Measurements from ENCODE around the gene CRB2. TPM values are rescaled to one million over a fixed set of nuclear protein-coding genes. Genes with fewer than 3 reads are reported as not detected.

The CRB2 gene
- total RNA-seq, 1 experiment from 2014 or later: not detected

DNA sequence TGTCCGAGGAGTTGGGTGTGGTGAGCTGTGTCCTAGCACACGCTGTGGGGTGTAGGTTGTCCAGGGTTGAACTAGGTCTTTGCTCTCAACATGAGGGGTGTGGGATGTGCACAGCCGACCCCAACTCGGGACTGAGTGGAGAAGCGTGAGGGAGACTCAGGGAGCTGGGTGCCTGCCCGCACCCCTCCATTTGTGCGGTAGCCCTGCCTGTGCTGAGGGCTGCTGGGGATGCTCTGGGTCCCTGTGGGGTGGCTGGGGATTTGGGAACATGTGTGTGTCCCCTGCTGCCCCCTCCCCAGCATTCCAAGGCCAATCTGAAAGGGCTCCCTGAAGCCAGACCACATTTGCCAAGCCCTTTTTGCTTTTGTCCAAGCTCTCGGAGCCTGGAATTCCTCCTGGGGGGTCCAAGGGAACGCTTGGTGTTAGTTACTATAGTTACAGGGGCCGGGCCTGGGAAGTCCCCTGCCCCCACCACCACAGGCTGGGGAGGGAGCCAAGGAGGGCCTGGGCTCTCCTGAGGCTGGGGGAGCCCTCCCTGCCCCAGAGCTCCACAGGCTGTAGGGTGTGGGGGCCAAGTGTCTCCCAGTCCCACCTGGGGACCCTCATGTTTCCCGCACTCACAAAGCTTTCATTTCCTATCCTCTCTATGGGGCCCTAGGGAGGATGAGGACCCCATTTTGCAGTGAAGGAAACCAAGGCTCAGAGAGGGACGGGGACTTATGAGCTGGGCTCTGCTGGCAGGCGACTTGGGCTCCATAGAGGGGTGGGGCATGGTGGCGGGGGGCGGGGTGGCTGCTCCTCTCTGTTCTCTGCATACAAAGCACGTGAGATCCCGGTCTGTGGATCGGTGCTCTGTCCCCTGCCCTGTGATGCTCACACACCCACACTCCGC, 1.1 kb downstream of the CRB2 start:
- in situ Hi-C loops (cut with HindIII; ENCODE audit: low pct_unique_long_range_greater_than_20kb, low sequenced_read_pairs): loop anchor here (25.0 kb wide), 1 partner anchor 245 kb away; no protein-coding TSS in a partner anchor
- no peak for DNase-seq (ENCODE audit: low read depth, low spot score)

GRCh38 chr9:123357743-123358059, 1.7 kb downstream of the CRB2 start:
- DNase-seq (ENCODE audit: low read depth, low spot score): no peak
- in situ Hi-C loops (cut with HindIII; ENCODE audit: low pct_unique_long_range_greater_than_20kb, low sequenced_read_pairs): loop anchor here (25.0 kb wide), 1 partner anchor 245 kb away; no protein-coding TSS in a partner anchor

GRCh38 chr9:123358181-123358905, 2.3 kb downstream of the CRB2 start:
- DNase-seq (ENCODE audit: low read depth, low spot score): no peak
- in situ Hi-C loops (cut with HindIII; ENCODE audit: low pct_unique_long_range_greater_than_20kb, low sequenced_read_pairs): loop anchor here (25.0 kb wide), 1 partner anchor 246 kb away; no protein-coding TSS in a partner anchor

GRCh38 chr9:123359106-123359505, 3.1 kb downstream of the CRB2 start:
- in situ Hi-C loops (cut with HindIII; ENCODE audit: low pct_unique_long_range_greater_than_20kb, low sequenced_read_pairs): loop anchor here (25.0 kb wide), 1 partner anchor 247 kb away; no protein-coding TSS in a partner anchor
- no peak for DNase-seq (ENCODE audit: low read depth, low spot score)

- in situ Hi-C loops (cut with HindIII; ENCODE audit: low pct_unique_long_range_greater_than_20kb, low sequenced_read_pairs): loop anchor here (25.0 kb wide), 1 partner anchor 247 kb away; no protein-coding TSS in a partner anchor
- no peak for DNase-seq (ENCODE audit: low read depth, low spot score)
Observed at GRCh38 chr9:123359546-123359945, 3.5 kb downstream of the CRB2 start.

DNA sequence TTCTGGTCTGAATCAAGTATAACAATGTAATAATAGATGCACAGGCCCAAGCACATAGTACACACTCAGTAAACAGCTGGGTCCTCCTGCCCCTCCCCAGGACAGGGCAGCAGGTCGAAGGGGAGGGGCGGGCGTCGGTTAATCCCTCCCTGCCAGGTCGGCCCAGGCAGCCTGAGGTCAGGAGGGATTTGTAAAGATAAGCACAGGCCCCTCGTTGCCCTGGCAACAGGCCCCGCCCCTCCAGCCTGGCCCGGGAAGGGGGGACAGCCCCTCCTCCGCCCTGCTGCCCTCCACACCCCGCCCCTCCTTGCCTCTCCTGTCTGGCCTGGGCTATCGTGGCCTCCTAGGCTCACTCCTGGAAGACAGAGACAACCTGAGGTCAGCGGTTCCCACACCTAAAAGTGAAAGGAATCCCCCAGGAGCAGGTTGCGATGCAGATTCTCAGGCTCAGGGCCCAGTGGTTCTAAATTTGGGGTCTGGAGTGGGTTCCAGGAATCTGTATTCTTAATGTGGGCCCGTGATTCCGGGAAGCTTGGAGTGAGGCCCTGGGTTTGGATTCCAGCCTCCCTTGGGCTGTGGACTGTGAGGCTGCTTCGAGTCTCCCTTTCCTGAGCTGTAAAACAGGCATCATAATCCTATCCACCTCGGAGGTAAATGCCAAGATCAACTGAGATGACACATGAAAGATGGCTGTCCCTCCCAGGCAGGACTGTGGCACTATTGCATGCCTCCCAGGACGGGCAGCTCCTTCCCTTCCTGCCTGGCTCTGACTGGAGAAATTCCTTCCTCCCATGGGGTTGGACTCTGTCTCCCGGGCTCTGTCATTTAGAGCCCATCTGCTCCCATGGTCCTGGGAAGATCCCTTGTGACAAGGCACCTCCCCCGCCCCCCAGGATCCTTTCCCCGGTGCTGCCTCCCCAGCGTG, 4.4 kb downstream of the CRB2 start:
- DNase-seq (ENCODE audit: low read depth, low spot score): peak; percentile 32
- in situ Hi-C loops (cut with HindIII; ENCODE audit: low pct_unique_long_range_greater_than_20kb, low sequenced_read_pairs): loop anchor here (25.0 kb wide), 1 partner anchor 248 kb away; no protein-coding TSS in a partner anchor

GRCh38 chr9:123361086-123361730, 5.2 kb downstream of the CRB2 start:
- in situ Hi-C loops (cut with HindIII; ENCODE audit: low pct_unique_long_range_greater_than_20kb, low sequenced_read_pairs): loop anchor here (25.0 kb wide), 1 partner anchor 249 kb away; no protein-coding TSS in a partner anchor
- no peak for DNase-seq (ENCODE audit: low read depth, low spot score)

GRCh38 chr9:123361731-123362510, 5.9 kb downstream of the CRB2 start:
- in situ Hi-C loops (cut with HindIII; ENCODE audit: low pct_unique_long_range_greater_than_20kb, low sequenced_read_pairs): loop anchor here (25.0 kb wide), 1 partner anchor 250 kb away; no protein-coding TSS in a partner anchor
- no peak for DNase-seq (ENCODE audit: low read depth, low spot score)

DNA sequence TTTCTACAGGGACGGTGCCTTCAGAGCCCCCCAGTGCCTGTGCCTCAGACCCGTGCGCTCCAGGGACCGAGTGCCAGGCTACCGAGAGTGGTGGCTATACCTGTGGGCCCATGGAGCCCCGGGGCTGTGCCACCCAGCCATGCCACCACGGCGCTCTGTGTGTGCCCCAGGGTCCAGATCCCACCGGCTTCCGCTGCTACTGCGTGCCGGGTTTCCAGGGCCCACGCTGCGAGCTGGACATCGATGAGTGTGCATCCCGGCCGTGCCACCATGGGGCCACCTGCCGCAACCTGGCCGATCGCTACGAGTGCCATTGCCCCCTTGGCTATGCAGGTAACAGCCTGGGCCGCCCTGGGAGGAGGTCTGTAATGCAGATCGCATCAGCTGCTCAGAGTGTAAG, 6.9 kb downstream of the CRB2 start:
- no peak for DNase-seq (ENCODE audit: low read depth, low spot score)
- in situ Hi-C loops (cut with HindIII; ENCODE audit: low pct_unique_long_range_greater_than_20kb, low sequenced_read_pairs): loop anchor here (25.0 kb wide), 1 partner anchor 251 kb away; no protein-coding TSS in a partner anchor

DNA sequence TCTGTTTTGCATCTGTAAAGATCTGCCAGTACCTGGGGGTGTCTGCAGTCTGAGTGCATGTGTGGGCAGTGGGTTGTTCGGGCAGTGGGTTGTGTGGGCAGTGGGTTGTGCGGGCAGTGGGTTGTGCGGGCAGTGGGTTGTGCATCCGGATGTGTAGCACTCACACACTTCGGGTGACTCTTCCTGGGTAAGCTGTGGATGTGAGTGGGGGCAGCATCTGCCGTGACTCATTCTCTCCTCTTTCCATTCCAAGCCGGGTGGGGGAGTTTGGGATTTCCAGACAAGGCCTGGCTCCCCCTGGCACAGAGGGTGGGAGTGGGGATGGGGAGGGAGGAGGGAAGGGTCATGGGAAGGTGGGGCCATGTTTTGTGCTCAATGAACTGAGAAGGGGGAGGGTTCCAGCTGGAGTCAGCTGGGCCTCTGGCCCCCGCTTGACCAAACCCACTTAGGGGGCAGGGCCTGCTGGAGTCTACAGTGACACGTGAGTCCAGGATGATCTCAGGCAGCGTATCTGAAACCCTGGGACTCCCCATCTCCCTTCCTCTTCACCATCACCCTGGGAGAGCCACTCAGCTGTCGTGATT, 8.3 kb downstream of the CRB2 start:
- in situ Hi-C loops (cut with HindIII; ENCODE audit: low pct_unique_long_range_greater_than_20kb, low sequenced_read_pairs): loop anchor here (25.0 kb wide), 1 partner anchor 252 kb away; no protein-coding TSS in a partner anchor
- no peak for DNase-seq (ENCODE audit: low read depth, low spot score)

DNA sequence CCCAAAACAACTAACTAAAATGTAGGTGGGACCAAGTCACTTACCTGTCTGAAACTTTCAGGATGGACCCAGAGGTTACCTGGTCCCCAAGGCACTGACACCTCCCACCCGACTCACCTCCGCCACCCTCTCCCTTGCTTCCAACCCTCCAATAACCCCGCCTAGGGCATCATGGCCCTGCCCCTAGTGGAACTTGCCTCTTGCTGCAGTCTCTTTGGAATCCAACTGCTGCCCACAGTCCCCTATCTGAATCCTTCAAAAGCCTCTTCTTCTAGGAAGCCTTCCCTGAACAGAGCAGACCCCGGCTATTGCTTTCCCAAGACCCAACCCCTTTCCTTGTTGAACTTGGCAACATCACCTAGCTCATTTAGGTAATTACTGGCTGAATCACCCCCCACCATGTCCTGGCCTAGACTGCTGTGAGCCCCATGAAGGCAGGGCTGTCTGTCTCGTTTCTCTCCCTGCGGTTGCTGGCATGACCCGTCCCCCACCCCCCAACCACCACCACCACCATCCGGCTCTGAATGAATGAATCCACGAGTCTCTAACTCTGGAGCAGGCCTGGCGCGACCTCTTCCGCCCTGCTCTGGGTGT, 9.4 kb downstream of the CRB2 start:
- in situ Hi-C loops (cut with HindIII; ENCODE audit: low pct_unique_long_range_greater_than_20kb, low sequenced_read_pairs): loop anchor here (25.0 kb wide), 1 partner anchor 253 kb away; no protein-coding TSS in a partner anchor
- peak; percentile 44 for DNase-seq (ENCODE audit: low read depth, low spot score)

GRCh38 chr9:123365881-123366528, 10.0 kb downstream of the CRB2 start:
- DNase-seq (ENCODE audit: low read depth, low spot score): no peak

DNA sequence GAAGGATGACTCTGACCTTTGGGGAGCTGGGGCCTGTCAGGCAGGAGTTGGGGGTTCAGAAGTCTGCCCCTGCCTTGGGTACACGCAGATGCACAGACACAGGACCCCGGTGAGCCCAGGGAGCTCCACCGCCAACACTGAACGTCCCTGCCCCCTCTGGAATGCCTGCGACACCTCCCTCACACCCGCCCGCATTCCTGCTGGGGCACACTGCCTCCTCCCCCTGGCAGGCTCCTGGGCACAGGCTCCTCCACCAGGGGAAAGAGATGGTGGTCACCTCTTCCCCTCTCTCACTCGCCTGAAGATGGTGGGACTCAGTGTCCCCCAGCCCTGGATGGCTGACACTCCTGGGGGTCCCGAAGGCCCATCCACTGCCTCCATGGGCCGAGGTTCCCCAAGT, 12.0 kb downstream of the CRB2 start:
- no peak for DNase-seq (ENCODE audit: low read depth, low spot score)
- in situ Hi-C loops (cut with HindIII; ENCODE audit: low pct_unique_long_range_greater_than_20kb, low sequenced_read_pairs): loop anchor here (25.0 kb wide), 1 partner anchor 256 kb away; no protein-coding TSS in a partner anchor

More at GRCh38 chr9:123365881-123366528, 10.0 kb downstream of the CRB2 start:
- in situ Hi-C loops (cut with HindIII; ENCODE audit: low pct_unique_long_range_greater_than_20kb, low sequenced_read_pairs): loop anchor here (25.0 kb wide), 1 partner anchor 254 kb away; no protein-coding TSS in a partner anchor

GRCh38 chr9:123368536-123369153, 12.6 kb downstream of the CRB2 start:
- in situ Hi-C loops (cut with HindIII; ENCODE audit: low pct_unique_long_range_greater_than_20kb, low sequenced_read_pairs): loop anchor here (25.0 kb wide), 1 partner anchor 256 kb away; no protein-coding TSS in a partner anchor
- no peak for DNase-seq (ENCODE audit: low read depth, low spot score)
